CD4-positive, alpha-beta T cell (primary cell): ENCODE results near the gene SCD5. TPM values are rescaled to one million over a fixed set of nuclear protein-coding genes. Genes with fewer than 3 reads are reported as not detected.
A peak's percentile ranks its signal among the peaks of the same experiment; 100 is the strongest.

ENCODE experiments used
- ATAC-seq: fragments of 200-7000 bp; cut with Tn5 transposase; one replicate; pipeline ENCODE4 v1.10.0; 2022; ENCODE audit warnings: mild to moderate bottlenecking; ENCODE audit not compliant: poor library complexity
- CTCF ChIA-PET: fragments of 350-600 bp; sonication (Branson Sonifier 250); formaldehyde crosslinking; loops from one replicate; lab custom pipeline; 2021; ENCODE audit warnings: antibody characterized with exemption, inconsistent platforms; lab: Charles Lee
- POLR2A ChIA-PET: fragments of 350-600 bp; sonication (Branson Sonifier 250); formaldehyde crosslinking; loops from one replicate; lab custom pipeline; 2021; ENCODE audit warnings: antibody characterized with exemption, inconsistent platforms; lab: Charles Lee
- DNase-seq, 14 experiments: peaks; one replicate each; pipeline ENCODE4 v3.0.0-alpha.2; 2013 to 2020; ENCODE audit warnings: mixed read lengths in 2 of 14
- H3K27ac ChIP-seq, 2 donors: one replicate each; pipeline versions ENCODE4 v1.5.1 to v1.7.0; 2013; ENCODE audit warnings: low read length in 2 of 2, low read depth in 1 of 2, mild to moderate bottlenecking in 1 of 2
- H3K27me3 ChIP-seq, 2 experiments: 1 replicate in 1 of 2; 2 replicates in 1 of 2; pipeline versions ENCODE4 v1.6.1 to v1.7.0; 2013; ENCODE audit warnings: low read length in 2 of 2, control low read depth in 1 of 2, mild to moderate bottlenecking in 1 of 2, moderate library complexity in 1 of 2; ENCODE audit not compliant: insufficient read depth in 2 of 2, control insufficient read depth in 1 of 2
- H3K36me3 ChIP-seq: one replicate; pipeline ENCODE4 v1.6.1; 2013; ENCODE audit warnings: low read length, control low read depth; ENCODE audit not compliant: insufficient read depth
- H3K4me1 ChIP-seq: one replicate; pipeline ENCODE4 v1.6.1; 2013; ENCODE audit warnings: low read length, control low read depth; ENCODE audit not compliant: insufficient read depth
- H3K4me3 ChIP-seq: one replicate; pipeline ENCODE4 v1.5.1; 2013; ENCODE audit warnings: mild to moderate bottlenecking, low read length, moderate library complexity
- H3K9me3 ChIP-seq, 2 experiments: 1 replicate in 1 of 2; 2 replicates in 1 of 2; pipeline versions ENCODE4 v1.6.1 to v1.7.0; 2013; ENCODE audit warnings: low read length in 2 of 2, mild to moderate bottlenecking in 2 of 2, control low read depth in 1 of 2, moderate library complexity in 1 of 2; ENCODE audit not compliant: control insufficient read depth in 1 of 2, insufficient read depth in 1 of 2
- H3K27ac Mint-ChIP-seq: one replicate; pipeline ENCODE4 v1.8.0; 2020; ENCODE audit warnings: mixed read lengths
- H3K27me3 Mint-ChIP-seq: one replicate; pipeline ENCODE4 v1.8.0; 2021; ENCODE audit warnings: mixed read lengths
- H3K36me3 Mint-ChIP-seq: one replicate; pipeline ENCODE4 v1.8.0; 2021; ENCODE audit warnings: low read depth, mixed read lengths
- H3K4me1 Mint-ChIP-seq: one replicate; pipeline ENCODE4 v1.8.0; 2021; ENCODE audit warnings: low read depth, mixed read lengths
- H3K4me3 Mint-ChIP-seq: one replicate; pipeline ENCODE4 v1.8.0; 2020; ENCODE audit warnings: mild to moderate bottlenecking, mixed read lengths
- H3K9me3 Mint-ChIP-seq: one replicate; pipeline ENCODE4 v1.8.0; 2020; ENCODE audit warnings: mixed read lengths
- intact Hi-C, 2 experiments: fragments of 100-400 bp; cut with DNase I in 1 of 2; cut with micrococcal nuclease in 1 of 2; formaldehyde crosslinking; loops; one replicate each; pipeline versions ENCODE4 v1.15.1 to v1.9.0; 2023 to 2025; cut with DNase I, micrococcal nuclease
- total RNA-seq, 174 experiments: library from RNA in 2 of 174; stranded (reverse) in 2 of 174; gene quantifications; one replicate each; pipeline ENCODE4 v1.2.3 and lab custom pipeline; 2021 to 2026
- TF ChIP-seq, protein P1 (sequence below): fragments of 200-600 bp; IDR thresholded peaks from one replicate; pipeline ENCODE4 v1.8.0; 2022; ENCODE audit warnings: antibody characterized with exemption, mild to moderate bottlenecking

SCD5 gene
- total RNA-seq, 2 experiments from 2014 or later: 0.14 to 0.25 TPM

DNA sequence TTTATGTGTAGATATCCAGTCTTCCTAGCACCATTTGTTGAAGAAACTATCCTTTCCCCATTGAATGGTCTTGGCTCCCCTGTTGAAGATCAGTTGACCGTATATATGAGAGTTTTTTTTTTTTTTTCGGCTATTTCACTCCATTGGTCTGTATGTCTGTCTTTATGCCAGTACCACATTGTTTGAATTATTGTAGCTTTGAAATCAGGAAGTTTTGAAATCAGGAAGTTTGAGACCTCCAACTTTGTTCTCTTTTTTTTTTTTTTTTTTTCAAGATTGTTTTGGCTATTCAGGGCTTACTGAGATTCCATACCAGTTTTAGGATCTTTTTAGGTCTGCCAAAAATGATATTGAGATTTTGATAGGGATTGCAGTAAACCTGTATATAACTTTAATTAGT is 4.3 kb upstream of the SCD5 start:
- Mint-ChIP-seq H3K4me1 (peaks cover 10% of the 10 kb centered on the region), H3K27ac (no peak overlapping the region), H3K9me3 (no peaks in the 10 kb centered on the region), H3K36me3 (no peaks in the 10 kb centered on the region), H3K27me3 (peaks cover 35% of the 10 kb centered on the region), H3K4me3 (no peak overlapping the region)
- TF ChIP-seq, protein P1, sequence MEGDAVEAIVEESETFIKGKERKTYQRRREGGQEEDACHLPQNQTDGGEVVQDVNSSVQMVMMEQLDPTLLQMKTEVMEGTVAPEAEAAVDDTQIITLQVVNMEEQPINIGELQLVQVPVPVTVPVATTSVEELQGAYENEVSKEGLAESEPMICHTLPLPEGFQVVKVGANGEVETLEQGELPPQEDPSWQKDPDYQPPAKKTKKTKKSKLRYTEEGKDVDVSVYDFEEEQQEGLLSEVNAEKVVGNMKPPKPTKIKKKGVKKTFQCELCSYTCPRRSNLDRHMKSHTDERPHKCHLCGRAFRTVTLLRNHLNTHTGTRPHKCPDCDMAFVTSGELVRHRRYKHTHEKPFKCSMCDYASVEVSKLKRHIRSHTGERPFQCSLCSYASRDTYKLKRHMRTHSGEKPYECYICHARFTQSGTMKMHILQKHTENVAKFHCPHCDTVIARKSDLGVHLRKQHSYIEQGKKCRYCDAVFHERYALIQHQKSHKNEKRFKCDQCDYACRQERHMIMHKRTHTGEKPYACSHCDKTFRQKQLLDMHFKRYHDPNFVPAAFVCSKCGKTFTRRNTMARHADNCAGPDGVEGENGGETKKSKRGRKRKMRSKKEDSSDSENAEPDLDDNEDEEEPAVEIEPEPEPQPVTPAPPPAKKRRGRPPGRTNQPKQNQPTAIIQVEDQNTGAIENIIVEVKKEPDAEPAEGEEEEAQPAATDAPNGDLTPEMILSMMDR: no peak
- intact Hi-C loops: no loop called here
- Histone ChIP-seq H3K27me3 (peaks cover 16 to 34% of the 10 kb centered on the region in 2 experiments), H3K36me3 (no peaks in the 10 kb centered on the region), H3K4me1 (peaks cover 14% of the 10 kb centered on the region), H3K4me3 (no peak overlapping the region), H3K27ac (no peak overlapping the region), H3K9me3 (no peaks in the 10 kb centered on the region)
- CTCF ChIA-PET: no interaction called here
- ATAC-seq (no peak), DNase-seq (no peak)
- POLR2A ChIA-PET: no interaction called here

DNA sequence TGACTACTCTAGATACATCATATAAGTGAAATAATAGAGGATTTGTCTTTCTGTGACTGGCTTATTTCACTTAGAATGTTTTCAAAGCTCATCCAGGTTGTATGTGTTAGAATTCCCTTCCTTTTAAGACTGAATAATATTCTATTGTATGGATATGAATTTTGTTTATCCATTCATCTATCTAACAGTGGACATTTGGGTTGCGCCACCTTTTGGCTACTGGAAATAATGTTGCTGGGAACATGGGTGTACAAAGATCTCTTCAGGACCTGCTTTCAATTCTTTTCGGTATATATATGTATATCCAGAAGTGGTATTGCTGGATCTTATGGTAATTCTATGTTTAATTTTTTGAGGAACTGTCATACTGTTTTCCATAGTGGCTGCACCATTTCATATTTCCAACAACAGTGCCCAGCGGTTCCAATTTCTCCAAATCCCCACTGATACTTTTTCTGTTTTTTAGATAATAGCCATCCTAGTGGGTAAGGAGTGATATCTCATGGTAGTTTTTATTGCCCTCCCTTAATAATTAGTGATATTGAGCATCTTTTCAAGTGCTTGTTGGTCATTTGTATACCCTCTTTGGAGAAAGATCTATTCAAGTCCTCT is 3.4 kb upstream of the SCD5 start:
- H3K27me3 ChIP-seq: peaks cover 25 to 41% of the 10 kb centered on the region in 2 experiments
- no peak overlapping the region for H3K4me3 ChIP-seq
- CTCF ChIA-PET: no interaction called here
- H3K4me1 ChIP-seq: peaks cover 23% of the 10 kb centered on the region
- Mint-ChIP-seq H3K27ac (no peak overlapping the region), H3K4me1 (peaks cover 16% of the 10 kb centered on the region), H3K36me3 (no peaks in the 10 kb centered on the region), H3K9me3 (no peaks in the 10 kb centered on the region), H3K27me3 (peaks cover 43% of the 10 kb centered on the region), H3K4me3 (no peak overlapping the region)
- no peak for DNase-seq
- H3K36me3 ChIP-seq: no peaks in the 10 kb centered on the region
- TF ChIP-seq, protein P1: no peak
- H3K9me3 ChIP-seq: no peaks in the 10 kb centered on the region
- no peak overlapping the region for H3K27ac ChIP-seq
- intact Hi-C loops: no loop called here
- ATAC-seq: no peak
- POLR2A ChIA-PET: no interaction called here

DNA sequence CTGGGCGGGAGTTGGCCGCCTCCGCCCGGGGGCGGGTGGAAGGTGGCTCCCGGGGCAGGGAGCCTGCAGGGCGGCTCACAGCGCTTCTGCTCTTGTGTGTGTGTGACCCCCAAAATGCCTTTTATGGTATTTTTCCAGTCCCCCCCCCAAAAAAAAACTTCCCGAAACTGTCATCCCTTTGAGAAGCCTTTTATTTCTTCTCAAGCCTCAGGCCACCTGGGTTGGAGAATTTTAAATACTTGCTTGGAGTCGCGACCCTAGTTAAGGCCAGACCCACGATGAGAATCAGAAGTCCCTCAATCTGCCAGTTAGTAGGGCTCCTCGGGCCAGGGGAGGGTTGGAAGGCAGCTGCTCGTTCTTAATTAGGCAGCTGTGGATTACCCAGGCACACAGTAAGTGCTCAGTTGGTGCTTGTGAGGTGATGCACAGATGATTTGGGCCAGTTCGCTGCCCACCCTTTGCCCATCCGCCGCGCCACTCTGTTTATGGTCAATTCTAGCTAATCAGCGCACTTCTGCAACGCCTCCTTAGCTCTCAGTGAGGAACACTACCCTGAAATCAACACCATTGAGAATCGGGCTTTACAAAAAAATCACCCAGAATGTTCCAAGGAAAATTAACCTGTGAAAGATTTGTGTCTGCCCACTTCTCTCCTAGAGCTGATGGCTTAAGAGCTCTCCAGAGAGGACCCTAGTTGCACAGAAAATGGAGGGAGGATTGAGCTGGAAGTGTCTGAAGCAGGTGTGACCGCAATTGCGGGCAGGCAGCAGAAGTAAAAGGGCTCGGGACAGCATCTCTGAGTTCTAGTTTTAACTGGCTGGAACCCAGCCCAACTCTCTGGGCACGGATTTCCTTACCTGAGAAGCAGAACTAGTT is 648 bp upstream of the SCD5 start:
- TF ChIP-seq, protein P1: no peak
- peak; percentile 18 for ATAC-seq
- ChIA-PET POLR2A (interaction anchor here (0.6 kb wide), 1 partner anchor 152 kb away, joined by 4 read pairs; no protein-coding TSS in a partner anchor), CTCF (no interaction called here)
- peak in 2 of 14 experiments; percentile 9 to 16 for DNase-seq
- Mint-ChIP-seq H3K27me3 (peaks cover 58% of the 10 kb centered on the region), H3K4me1 (peaks cover 22% of the 10 kb centered on the region), H3K4me3 (peak overlapping the region; percentile 88), H3K36me3 (no peaks in the 10 kb centered on the region), H3K27ac (no peak overlapping the region), H3K9me3 (no peaks in the 10 kb centered on the region)
- Histone ChIP-seq H3K9me3 (no peaks in the 10 kb centered on the region), H3K4me3 (peak overlapping the region; percentile 55), H3K4me1 (peaks cover 27% of the 10 kb centered on the region), H3K36me3 (no peaks in the 10 kb centered on the region), H3K27ac (no peak overlapping the region), H3K27me3 (peaks cover 32 to 50% of the 10 kb centered on the region in 2 experiments)
- intact Hi-C loops: no loop called here
